NCI-H460 (cell line): ENCODE data around the gene SNX10. TPM values are rescaled to one million over a fixed set of nuclear protein-coding genes. Genes with fewer than 3 reads are reported as not detected.

ENCODE experiments used
- DNase-seq: peaks from one replicate; pipeline ENCODE4 v3.0.0-alpha.2; 2016; ENCODE audit warnings: low read depth; ENCODE audit errors: extremely low read depth
- total RNA-seq: library from RNA; depleted of rRNA; stranded (reverse); fragments of >200 nt; shearing (Covaris generic); gene quantifications from 2 replicates; pipeline ENCODE4 v1.2.3, GENCODE V29; 2014

SNX10 gene
- total RNA-seq, 1 experiment from 2014 or later: 18.3 TPM

- no peak for DNase-seq
These were observed 41.0 kb downstream of the SNX10 start for GRCh38 chr7:26332698-26333097.

- no peak for DNase-seq
These were observed 42.7 kb downstream of the SNX10 start for GRCh38 chr7:26334166-26334859.

- DNase-seq: no peak
These were observed 45.7 kb downstream of the SNX10 start for GRCh38 chr7:26337232-26337865.

GRCh38 chr7:26340476-26341018 lies 48.9 kb downstream of the SNX10 start:
- DNase-seq: no peak

GRCh38 chr7:26343320-26343832 lies 51.7 kb downstream of the SNX10 start:
- DNase-seq: no peak

GRCh38 chr7:26343837-26344236 lies 52.2 kb downstream of the SNX10 start:
- DNase-seq: no peak

GRCh38 chr7:26345202-26345601 lies 53.5 kb downstream of the SNX10 start:
- no peak for DNase-seq

GRCh38 chr7:26345837-26346236 lies 54.2 kb downstream of the SNX10 start:
- DNase-seq: no peak

GRCh38 chr7:26346611-26347203 lies 55.0 kb downstream of the SNX10 start:
- DNase-seq: no peak

- no peak for DNase-seq
These were observed 56.7 kb downstream of the SNX10 start for GRCh38 chr7:26348234-26348851.

GRCh38 chr7:26349005-26349915 lies 57.6 kb downstream of the SNX10 start:
- no peak for DNase-seq

- no peak for DNase-seq
These were observed 59.5 kb downstream of the SNX10 start for GRCh38 chr7:26351171-26351570.

- DNase-seq: no peak
These were observed 64.6 kb downstream of the SNX10 start for GRCh38 chr7:26356229-26356628.

GRCh38 chr7:26356929-26357798 lies 65.5 kb downstream of the SNX10 start:
- no peak for DNase-seq

GRCh38 chr7:26357799-26358151 lies 66.1 kb downstream of the SNX10 start:
- no peak for DNase-seq

GRCh38 chr7:26360650-26361049 lies 69.0 kb downstream of the SNX10 start:
- no peak for DNase-seq

- DNase-seq: no peak
These were observed 70.0 kb downstream of the SNX10 start for GRCh38 chr7:26361637-26362036.

- no peak for DNase-seq
These were observed 71.8 kb downstream of the SNX10 start for GRCh38 chr7:26363465-26363864.
